Medulla oblongata (tissue), 1 donor: ENCODE measurements around the gene DCTPP1.

ENCODE experiments used
- DNase-seq: peaks from one replicate; pipeline ENCODE4 v3.0.0-alpha.2; 2015; ENCODE audit errors: extremely low spot score

The DCTPP1 gene

GRCh38 chr16:30447512-30448226 is 17.8 kb upstream of the DCTPP1 start:
- DNase-seq, result no peak

DNA sequence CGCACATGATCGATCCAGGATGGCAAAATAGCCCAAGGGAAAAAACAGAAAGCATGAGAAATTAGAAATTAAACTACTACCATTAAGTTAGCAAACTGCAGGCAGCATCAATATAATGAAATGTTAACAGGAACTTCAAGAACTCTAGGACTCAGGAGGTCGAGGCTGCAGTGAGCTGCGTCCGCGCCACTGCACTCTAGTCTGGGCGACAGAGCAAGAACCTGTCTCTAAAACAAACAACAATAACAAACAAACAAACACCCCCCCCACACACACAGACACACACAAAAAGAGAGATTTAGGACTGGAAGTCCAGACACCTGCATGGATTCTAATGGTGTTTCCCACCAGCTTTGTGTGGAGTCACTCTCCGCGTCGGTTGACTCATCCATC is 16.4 kb upstream of the DCTPP1 start:
- DNase-seq, result no peak

GRCh38 chr16:30445408-30446202 is 15.8 kb upstream of the DCTPP1 start, which contains the start of gene SEPHS2:
TSS of gene SEPHS2 (minus strand) at chr16:30445874. CDS start at chr16:30445727, 147 bp downstream.
- DNase-seq, result peak; percentile 98

- DNase-seq, result no peak
Observed at GRCh38 chr16:30445149-30445407, 15.2 kb upstream of the DCTPP1 start.

DNA sequence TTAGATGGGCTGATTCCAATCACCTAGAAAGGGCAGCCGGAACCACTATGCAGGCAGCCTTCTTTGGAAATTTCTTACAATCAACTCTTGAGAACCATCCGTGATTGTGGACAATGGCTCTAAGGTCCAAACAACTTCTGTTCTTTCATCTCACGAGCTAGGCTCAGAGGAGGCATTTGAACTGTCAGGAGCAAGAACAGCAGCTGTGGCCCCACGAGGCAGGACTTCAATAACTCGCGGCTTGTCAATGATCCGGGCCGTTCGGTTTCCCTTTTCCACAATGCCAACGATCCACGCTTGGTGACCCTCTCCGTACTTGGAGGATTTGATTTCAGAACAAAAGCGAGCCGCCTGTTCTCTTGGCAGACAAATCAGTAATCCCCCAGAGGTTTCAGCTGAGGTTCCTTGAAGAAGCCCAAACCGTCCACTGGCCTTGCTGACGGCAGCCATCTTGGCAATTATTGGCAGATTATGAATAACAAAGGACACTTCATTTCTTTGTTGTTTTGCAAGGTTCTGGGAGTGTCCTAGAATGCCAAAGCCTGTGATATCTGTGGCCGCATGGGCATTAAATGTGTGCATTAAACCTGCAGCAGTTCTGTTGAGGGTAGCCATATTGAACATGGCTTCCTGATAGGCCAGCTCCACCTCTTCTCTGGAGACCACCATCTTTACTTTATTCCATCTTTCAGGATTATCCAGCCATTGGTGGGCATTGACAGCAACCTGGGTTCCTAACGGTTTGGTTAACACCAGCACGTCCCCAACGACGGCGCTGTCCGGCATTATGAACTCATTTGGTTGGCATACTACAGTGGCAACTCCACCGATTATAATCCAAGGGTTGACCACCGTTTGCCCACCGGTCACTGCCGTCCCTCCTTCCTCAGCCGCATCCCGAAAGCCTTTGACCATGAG is 14.7 kb upstream of the DCTPP1 start:
- no peak for DNase-seq

GRCh38 chr16:30443631-30444030 is 13.8 kb upstream of the DCTPP1 start:
- no peak for DNase-seq

DNA sequence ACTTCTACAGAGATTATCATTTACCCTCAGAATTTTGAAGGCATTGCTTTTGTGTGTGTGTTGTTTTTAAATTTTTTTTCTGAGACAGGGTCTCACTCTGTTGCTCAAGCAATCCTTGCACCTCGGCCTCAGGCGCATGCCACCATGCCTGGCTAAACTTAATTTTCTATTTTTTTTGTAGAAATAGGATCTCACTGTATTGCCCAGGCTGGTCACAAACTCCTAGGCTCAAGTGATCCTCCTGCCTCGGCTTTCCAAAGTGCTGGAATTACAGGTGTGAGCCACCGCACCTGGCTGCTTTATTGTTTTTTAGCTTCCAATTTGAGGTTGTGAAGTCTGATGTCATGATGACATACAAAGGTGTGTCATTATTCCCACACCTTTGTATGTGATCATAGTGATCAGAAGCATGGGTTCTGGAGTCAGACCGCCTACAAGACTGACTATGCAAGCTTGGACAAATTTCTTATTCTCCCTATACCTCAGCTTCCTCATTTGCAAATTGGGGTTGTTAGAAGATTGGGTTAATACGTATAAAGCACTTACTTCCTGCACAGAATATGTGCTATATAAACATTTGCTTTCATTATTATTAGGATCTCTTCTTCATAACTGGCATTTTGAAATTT is 10.0 kb upstream of the DCTPP1 start:
- no peak for DNase-seq

- no peak for DNase-seq
Observed at GRCh38 chr16:30438835-30439234, 9.0 kb upstream of the DCTPP1 start.

- DNase-seq, result no peak
Observed at GRCh38 chr16:30437511-30438046, 7.7 kb upstream of the DCTPP1 start.

- no peak for DNase-seq
Observed at GRCh38 chr16:30434852-30435251, 5.0 kb upstream of the DCTPP1 start.

DNA sequence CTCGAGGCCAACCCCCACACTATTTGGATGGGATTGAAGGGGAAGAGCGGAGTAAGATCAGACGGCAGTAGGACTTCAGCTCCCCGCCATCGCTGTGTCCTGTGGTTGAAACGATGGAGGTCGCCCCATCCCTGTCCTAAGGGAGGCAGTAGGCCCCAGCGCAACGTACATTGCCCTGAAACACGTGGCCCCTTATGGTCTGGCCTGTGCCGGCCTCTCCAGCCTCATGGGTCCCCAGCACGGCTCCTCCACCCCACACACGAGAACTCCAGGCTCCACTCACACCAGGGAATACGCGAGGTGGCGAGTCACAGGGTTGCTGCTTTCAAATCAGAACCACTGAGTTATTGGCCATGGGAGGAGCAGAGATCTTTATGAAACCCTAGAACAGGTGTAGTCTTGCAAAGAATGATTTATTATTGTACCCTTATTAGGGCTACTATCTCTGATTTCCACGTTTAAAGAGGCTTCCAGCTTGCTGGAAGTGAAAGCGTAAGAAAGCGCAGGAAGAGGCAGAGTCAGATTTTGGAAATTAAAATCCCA is 669 bp upstream of the DCTPP1 start:
- no peak for DNase-seq

GRCh38 chr16:30429418-30429677 is 482 bp downstream of the DCTPP1 start:
- DNase-seq, result no peak

DNA sequence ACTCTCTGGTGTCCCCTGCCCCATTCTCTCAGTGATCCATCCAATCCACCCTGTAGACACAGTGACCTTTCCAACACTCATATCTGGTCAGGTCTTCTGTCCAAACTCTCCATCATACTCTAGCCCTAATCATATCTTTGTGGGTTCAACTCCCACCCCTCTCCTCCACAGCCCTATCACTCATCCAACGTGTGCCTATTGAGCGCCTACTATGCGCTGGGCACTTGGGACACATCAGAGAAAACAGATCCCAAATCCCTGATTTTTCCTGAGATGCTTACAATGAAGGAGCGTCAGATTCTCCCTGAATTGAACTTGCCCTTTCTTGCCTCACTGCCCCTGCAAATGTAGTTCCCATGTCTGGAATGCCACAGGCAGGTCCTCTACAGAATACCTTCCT is 1.8 kb downstream of the DCTPP1 start:
- no peak for DNase-seq

- no peak for DNase-seq
Observed at GRCh38 chr16:30421010-30421409, 8.8 kb downstream of the DCTPP1 start.

DNA sequence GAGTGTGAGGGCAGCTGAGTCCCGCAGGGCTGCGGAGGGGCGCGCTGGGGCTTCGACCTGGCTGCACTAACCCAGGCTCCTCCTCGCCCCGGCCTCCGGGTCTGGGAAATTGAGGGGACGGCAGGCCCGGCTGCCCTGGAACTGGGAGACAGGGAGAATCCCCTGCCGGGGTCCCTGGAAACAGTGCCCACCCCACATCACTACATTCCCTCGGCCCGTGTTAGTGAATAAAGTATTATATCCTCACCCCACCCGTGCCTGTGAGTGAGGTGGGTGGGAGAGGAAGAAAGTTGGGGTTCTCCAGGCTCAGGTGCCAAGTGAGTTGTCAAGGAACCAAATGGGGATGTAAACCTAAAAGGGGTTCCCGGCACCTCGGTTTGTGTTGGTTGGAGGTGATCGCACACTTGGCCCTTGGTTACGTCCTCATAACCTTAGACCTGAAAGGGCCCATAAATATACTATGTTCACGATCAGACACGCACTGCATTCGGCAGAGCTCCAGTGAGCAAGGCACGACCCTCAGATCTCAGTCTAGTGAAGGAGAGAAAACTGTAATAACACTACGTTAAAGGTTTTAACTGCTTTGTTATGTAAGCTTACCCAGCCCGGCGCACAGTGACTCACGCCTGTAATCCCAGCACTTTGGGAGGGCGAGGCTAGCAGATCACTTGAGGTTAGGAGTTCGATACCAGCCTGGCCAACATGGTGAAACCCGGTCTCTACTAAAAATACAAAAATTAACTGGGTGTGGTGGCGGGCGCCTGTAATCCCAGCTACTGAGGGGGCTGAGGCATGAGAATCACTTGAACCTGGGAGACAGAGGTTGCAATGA is 11.3 kb downstream of the DCTPP1 start:
- DNase-seq, result no peak

DNA sequence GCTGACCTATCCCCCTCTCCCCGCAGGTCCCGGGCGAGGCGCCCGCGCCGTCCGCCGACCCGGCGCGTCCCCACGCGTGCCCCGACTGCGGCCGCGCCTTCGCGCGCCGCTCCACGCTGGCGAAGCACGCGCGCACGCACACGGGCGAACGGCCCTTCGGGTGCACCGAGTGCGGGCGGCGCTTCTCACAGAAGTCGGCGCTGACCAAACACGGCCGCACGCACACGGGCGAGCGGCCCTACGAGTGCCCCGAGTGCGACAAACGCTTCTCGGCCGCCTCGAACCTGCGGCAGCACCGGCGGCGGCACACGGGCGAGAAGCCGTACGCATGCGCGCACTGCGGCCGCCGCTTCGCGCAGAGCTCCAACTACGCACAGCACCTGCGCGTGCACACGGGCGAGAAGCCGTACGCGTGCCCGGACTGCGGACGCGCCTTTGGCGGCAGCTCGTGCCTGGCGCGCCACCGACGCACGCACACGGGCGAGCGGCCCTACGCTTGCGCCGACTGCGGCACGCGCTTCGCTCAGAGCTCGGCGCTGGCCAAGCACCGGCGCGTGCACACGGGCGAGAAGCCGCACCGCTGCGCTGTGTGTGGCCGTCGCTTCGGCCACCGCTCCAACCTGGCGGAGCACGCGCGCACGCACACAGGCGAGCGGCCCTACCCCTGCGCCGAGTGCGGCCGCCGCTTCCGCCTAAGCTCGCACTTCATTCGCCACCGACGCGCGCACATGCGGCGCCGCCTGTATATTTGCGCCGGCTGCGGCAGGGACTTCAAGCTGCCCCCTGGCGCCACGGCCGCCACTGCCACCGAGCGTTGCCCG is 12.1 kb downstream of the DCTPP1 start:
- peak; percentile 60 for DNase-seq

DNA sequence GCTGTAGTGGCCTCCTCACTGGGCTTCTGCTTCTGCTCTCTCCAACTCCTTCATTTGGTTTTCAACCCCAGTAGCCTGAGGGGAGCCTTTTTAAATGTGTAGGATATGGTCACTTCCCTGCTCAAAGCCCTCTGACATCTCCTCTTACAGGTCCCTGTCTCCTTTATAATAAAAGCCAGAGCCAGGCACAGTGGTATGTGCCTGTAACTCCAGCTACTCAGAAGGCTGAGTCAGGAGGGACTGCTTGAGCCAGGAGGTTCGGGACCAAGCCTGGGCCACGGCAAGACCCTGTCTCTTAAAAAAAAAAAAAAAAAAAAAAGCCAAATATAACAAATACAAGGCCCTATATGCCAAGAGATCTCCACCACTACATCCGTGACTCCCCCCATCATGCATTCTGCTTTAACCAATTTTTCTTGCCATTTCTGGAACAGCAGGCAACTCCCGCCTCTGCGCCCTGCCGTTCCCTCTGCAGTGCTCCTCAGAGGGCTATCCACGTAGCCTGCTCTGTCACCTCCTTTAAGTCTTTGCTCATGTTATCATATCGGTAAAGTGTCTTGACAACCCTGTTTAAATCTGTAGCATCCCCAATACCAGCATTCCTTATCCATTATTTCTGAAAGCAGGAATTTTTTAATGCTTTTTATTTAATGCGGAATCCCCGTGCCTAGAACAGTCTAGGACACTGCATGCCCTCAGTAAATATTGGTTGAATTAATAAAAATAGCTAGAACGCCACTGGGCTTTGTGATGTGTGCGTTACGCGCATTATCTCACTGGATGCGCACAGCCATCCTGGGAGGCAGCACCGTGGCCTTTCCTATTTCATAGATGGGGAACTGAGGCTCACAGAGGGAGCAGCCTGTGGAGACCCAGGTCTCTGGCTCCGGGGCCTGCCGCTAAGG is 13.0 kb downstream of the DCTPP1 start:
- no peak for DNase-seq

- DNase-seq, result no peak
Observed at GRCh38 chr16:30416047-30416603, 13.7 kb downstream of the DCTPP1 start.
